Measurements from ENCODE around the gene CCSAP.
"Not testable (repeated sequence)": the region's sequence is repeated elsewhere in the genome, so short reads cannot be mapped to it uniquely, and the experiment has no call there.

CCSAP gene

DNA sequence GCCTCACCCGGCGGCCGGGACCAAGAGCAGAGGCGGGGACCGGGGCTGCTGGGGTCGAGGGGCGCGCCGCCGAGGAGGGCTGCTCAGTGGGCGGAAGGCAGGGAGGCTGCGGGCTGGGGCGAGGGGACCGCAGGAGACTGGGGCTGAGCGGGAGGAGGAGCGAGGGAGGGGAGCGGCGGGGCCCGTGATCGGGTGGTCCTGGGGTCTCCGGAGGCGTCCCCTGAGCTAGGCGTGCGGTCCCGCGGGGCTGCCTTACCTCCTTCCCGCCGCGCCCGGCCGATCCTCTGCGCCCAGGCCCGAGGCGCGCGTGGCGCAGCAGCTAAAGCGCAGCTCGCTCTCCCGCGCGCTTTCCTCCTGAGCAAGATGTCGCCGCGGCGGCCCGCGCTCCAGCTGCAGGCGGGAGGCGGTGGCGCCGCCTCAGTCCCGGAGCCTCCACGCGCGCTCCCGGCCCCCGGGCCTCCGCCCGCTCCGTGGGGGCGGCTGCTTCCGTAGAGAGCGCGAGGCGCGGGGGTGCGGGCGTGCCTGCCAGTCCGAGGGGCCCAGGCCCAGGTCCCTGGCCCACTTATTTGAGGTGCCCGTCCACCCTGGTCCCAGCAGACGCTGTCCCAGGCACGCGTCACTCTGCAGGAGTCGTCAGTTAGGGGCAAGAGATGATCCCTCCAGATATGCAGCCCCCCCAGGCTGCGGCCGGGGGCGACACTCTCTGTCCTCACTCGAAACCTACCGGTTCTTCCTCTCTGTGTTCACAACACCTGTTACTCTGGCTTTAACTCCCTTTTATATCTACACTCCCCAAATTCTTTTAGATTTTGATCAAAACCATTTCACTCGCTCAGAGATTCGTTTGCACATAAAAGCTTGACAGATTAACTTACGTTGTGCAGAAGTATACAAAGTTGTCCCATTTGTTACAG lies at the start of gene CCSAP:
Gene CCSAP, minus strand, starts transcription at position 392 of the 914 bp plus-strand sequence. CDS start 582 bp downstream, outside the sequence.
- DNase-seq: peak; percentile 13

DNA sequence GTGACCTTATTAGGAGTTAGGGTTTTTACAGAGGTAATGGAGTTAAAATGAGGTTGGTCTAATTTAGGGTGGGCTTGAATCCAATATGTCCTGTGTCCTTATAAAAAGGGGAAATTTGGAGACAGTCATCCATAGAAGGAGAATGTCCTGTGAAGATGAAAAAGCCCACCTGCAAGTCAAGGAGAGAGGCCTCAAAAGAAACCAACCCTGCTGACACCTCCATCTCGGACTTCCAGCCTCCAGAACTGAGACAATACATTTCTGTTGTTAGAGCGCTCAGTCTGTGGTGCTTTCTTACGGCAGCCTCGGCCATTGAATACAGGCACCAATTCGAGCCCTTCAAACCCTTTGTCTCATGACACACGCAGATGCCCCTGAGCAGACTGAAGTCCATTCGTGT lies 47.3 kb upstream of the CCSAP start:
- no peak for DNase-seq

- DNase-seq: no peak
Observed at GRCh38 chr1:229388897-229389580, 46.2 kb upstream of the CCSAP start.

GRCh38 chr1:229385853-229386456 lies 43.1 kb upstream of the CCSAP start:
- no peak for DNase-seq

DNA sequence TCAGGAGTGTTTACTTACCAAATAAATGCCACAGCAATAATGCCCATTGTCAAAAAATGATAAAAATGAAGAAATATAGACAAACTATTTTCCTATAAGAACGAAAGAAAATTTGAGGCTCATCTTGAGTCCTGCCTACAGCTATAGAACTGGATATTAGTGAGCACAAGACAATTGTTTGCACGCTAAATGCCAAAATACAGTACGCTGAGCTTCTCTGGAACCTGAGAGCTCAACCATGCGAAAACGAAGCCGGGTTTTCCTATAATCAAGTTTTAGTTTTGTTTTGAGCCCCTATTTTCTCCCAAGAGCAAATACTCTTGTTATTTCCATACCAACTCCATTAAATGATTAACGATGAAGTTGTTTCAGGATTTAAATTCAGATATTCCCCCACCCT lies 42.0 kb upstream of the CCSAP start:
- DNase-seq: no peak

GRCh38 chr1:229383961-229384360 lies 41.1 kb upstream of the CCSAP start:
- no peak for DNase-seq

DNA sequence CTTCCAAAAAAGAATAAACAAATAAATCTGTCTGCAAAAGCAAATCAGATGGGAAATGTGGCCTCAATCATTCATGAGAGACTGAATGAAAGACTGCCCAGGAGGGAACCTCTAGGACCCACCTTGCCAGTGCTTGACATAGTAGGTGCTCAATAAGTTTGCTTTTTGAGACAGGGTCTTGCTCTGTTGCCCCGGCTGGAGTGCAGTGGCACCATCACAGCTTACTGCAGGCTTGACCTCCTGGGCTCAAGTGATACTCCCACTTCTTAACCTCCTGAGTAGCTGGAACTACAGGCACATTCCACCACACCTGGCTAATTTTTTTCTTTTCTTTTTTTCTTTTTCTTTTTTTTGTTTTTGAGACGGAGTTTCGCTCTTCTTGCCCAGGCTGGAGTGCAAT lies 40.3 kb upstream of the CCSAP start:
- no peak for DNase-seq

- DNase-seq: peak; percentile 40
Observed at GRCh38 chr1:229381234-229381633, 38.4 kb upstream of the CCSAP start.

DNA sequence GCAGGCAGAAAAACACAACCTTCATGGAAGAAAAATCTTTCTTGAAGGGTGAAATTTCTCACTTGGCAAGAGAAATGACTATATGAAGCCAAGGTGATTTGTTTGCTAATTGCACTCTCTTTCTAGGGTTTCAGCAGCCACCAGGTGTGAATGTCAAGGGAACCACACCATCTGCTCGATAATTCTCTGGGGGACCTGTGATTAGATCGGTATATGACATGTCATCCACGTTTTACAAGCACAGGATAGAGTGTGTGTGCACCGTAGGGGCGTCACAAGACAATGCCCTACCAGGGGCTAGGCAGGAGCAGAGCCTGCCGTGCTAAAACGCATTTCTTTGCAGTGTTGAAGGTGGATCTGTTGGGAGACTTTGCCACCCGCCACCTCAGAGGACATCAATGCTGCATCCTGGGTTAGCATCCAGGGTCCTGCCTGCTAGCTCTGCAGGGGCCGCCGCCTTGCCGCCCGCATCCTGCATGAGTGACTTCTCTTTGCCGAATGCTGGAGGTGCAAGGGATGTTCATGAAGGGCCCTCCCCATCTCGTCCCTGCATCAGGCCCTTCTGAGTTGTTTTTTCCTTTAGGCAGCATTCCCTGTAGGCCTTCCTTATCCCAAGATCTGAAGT lies 37.8 kb upstream of the CCSAP start:
- peak; percentile 16 for DNase-seq

DNA sequence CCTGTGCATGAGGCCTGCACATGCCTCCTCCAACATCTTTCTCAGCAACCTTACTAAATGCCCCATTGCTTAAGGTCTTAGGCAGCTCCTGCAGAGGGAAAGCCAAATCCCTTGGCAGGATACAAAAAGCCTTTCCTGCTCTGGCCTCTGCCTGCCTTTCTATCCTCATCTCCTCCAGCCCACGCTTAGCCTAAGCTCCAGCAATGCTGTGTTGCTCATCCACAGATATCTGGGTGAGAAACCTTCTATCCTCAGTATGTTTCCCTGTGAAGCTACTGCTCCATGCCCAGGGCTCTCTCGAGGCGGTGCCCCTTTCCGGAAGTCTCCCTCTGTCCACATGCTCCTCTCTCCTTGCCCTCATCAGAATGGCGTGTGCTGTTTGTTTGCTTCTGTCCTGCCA lies 37.0 kb upstream of the CCSAP start:
- DNase-seq: peak; percentile 17

DNA sequence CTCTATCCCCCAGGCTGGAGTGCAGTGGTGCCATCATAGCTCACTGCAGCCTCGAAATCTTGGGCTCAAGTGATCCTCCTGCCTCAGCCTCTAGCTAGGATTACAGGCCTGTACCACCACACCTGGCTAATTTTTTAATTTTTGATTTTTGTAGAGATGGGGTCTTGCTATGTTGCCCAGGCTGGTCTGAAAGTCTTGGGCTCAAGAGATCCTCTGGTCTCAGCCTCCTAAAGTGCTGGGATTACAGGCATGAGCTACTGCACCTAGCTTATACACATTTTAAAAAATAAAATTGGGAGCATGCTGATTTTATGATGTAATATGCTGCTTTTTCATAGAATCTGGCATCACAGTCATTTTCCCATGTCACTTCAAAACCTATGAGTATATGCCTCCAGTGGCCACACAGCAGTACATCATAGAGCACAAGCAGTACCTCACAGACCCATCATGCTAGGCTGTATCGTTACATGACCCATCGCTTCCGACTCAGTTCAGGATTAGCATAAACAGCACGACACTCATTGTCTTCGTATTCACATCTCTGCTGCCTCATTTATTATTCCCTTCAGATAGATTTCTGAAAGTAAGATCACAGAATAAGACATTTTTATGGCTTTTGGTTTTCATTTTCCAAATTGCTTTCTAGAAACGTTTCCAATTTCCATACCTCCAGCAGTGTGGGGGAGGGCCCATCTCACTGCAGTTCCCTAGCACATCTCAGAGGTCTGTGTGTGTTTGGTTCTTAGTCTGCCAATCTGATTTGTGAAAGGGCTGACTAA lies 35.9 kb upstream of the CCSAP start:
- no peak for DNase-seq

DNA sequence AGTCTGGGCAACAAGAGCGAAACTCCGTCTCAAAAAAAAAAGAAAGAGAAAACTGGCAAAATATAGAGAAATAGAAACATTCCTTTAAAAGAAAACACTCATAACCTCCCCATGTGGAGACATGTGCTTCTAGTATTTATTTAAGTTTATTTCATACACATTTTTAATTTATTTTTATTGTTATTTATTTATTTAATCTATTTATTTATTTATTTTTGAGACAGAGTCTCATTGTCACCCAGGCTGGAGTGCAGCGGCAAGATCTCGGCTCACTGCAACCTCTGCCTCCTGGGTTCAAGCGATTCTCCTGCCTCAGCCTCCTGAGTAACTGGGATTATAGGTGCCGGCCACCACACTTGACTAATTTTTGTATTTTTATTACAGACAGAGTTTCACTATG lies 35.2 kb upstream of the CCSAP start:
- DNase-seq: not testable (repeated sequence)

GRCh38 chr1:229377429-229377828 lies 34.6 kb upstream of the CCSAP start:
- DNase-seq: no peak

DNA sequence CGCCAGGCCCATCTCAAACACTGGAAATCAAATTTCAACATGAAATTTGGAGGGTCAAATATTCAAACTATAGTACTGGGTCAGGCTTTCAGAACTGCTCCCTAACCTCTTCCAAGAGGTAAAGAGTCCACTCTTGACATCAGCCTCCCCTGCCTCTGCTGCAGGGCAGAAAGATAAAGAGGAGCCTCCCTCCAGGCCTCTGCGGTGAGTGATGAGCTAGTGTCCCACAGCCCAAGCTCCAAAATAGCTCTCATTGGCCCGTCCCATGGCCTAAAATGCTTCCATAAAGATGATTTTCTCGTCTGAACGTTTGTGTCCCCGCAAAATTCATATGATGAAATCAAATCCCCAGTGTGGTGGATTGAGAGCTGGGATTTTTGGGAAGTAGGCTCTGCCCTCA lies 33.7 kb upstream of the CCSAP start:
- DNase-seq: no peak

DNA sequence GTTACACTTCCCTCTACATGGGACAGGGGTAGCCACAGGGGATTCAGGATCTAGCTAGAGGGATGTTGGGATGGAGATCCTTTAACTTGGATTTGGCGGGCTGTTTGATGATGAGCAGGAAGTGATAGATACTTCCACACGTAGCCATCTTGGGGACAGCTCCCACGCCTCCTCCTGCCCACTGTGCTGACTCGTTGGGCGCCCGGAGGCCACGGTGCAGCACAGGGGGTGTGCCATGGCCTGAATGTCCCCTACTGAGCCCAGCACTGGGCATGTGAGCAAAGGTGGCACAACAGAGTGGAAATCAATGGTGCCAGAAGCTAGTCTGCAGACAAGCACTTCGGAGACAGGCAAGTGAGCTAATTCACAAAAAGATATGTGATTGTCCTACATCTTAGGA lies 31.6 kb upstream of the CCSAP start:
- no peak for DNase-seq

- no peak for DNase-seq
Observed at GRCh38 chr1:229373395-229373794, 30.5 kb upstream of the CCSAP start.

- no peak for DNase-seq
Observed at GRCh38 chr1:229372251-229372650, 29.4 kb upstream of the CCSAP start.

DNA sequence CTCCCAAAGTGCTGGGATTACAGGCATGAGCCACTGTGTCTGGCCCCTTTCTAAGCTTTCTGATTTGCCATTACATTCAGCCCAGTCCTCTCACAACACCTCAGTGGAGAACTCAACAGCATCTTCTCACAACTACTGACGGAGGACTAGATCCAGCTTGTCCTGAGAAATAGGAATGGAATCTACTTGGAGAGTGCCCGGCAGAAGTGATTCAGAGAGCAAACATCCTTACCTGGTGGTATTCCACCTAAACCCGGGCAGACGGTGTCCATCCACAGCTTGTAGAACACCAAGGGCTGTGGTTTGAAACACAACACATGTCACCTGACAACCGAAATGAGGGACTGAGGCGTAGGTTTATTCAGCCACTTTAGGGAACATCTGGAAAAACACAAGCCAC lies 28.8 kb upstream of the CCSAP start:
- DNase-seq: no peak

GRCh38 chr1:229370601-229371021 lies 27.8 kb upstream of the CCSAP start:
- DNase-seq: no peak

GRCh38 chr1:229368347-229368746 lies 25.5 kb upstream of the CCSAP start:
- DNase-seq: no peak

- DNase-seq: no peak
Observed at GRCh38 chr1:229365569-229365968, 22.7 kb upstream of the CCSAP start.

Measured in NCI-H510A treated with DMSO at 0.1 percent for 48 hours (cell line).